Measurements from ENCODE around the gene FERMT1. TPM values are rescaled to one million over a fixed set of nuclear protein-coding genes. Genes with fewer than 3 reads are reported as not detected.

The FERMT1 gene
- total and polyA plus RNA-seq, 2 donors (not counting 3 experiments of a cell fraction or from before 2014, with no cell fraction given) = 0.11 to 1.5 TPM

- no peak overlapping the region for H3K4me3 ChIP-seq (replicated peaks in 1 of 3; ENCODE audit: insufficient read depth in 1 of 3, low read depth in 1 of 3, low read length in 3 of 3)
- intact Hi-C loops (cut with micrococcal nuclease) = no loop called here
- BruUV-seq (replicated peaks) = no TSS peak
- no peaks in the 10 kb centered on the region for H4K20me1 ChIP-seq (replicated peaks; ENCODE audit: control insufficient read depth, extremely low read depth, insufficient read depth, low read length)
- H3K79me2 ChIP-seq (ENCODE audit: control insufficient read depth, insufficient read depth, low read length) = no peaks in the 10 kb centered on the region
- no peaks in the 10 kb centered on the region for H3K9me1 ChIP-seq (replicated peaks; ENCODE audit: control insufficient read depth, extremely low read depth, insufficient read depth, low read length)
- no peaks in the 10 kb centered on the region for H3K36me3 ChIP-seq (ENCODE audit: control insufficient read depth in 2 of 2, extremely low read depth in 1 of 2, insufficient read depth in 2 of 2, low read length in 2 of 2)
- dilution Hi-C loops (cut with MboI; ENCODE audit: extremely low pct_ligation_motif_present, low sequenced_read_pairs) = no loop called here
- TF ChIP-seq EZH2 (IDR thresholded peaks at IDR 0.05; ENCODE audit: borderline replicate concordance, low read depth, low read length, severe bottlenecking) (no peak), GATA2 (IDR thresholded peaks at IDR 0.05; ENCODE audit: insufficient read depth, insufficient read length, low read depth, low read length) (no peak), POLR2A (IDR thresholded peaks at IDR 0.05; ENCODE audit: low read depth, low read length) (no peak), MYC (IDR thresholded peaks at IDR 0.05; ENCODE audit: low read depth, low read length) (no peak), FOS (IDR thresholded peaks at IDR 0.05; ENCODE audit: borderline replicate concordance, insufficient read depth, low read length) (no peak)
- no peak overlapping the region for H3K9ac ChIP-seq (replicated peaks; ENCODE audit: extremely low read depth, insufficient read depth, low read length)
- H3K27me3 ChIP-seq (ENCODE audit: control insufficient read depth in 2 of 2, insufficient read depth in 2 of 2, low read length in 2 of 2) = peaks cover 0 to 2% of the 10 kb centered on the region in 2 experiments
- H3K4me2 ChIP-seq (ENCODE audit: insufficient read depth, low read length) = no peak overlapping the region
- DNase-seq (ENCODE audit: low read depth, low spot score) = no peak
- no peaks in the 10 kb centered on the region for H3K4me1 ChIP-seq (ENCODE audit: control insufficient read depth, extremely low read depth, insufficient read depth, low read length)
- H3K9me3 ChIP-seq (replicated peaks; ENCODE audit: control insufficient read depth, insufficient read depth, low read length) = no peaks in the 10 kb centered on the region
- no peak overlapping the region for H3K27ac ChIP-seq (ENCODE audit: insufficient read depth, low read depth, low read length)
- CTCF ChIA-PET = no interaction called here
- no peak overlapping the region for H2AFZ ChIP-seq (ENCODE audit: low read depth, low read length)
- FAIRE-seq = no peak
- POLR2A ChIA-PET = no interaction called here
Observed at GRCh38 chr20:6164421-6165341, 41.9 kb upstream of the FERMT1 start.

DNA sequence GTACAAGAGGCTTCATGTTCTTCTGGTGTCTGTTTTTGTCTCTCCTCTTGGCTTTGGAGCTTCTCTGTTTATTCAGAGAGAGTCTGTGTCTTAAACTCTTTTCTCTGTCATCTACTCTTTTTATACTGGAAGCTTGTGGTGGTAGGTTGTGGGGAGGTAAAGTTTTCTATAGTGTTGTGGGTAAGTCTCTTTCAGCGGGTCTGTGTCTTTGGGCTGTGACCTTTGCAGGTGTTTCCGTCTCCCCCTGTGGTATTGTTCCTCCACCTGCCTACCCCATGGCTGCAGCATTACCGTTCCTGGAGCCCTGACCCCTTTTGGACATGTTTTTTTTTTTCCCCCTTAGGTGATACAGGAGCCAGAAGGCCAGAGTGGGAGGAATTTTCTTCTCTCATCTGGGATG, 37.9 kb upstream of the FERMT1 start:
- BruUV-seq (replicated peaks) = no TSS peak
- dilution Hi-C loops (cut with MboI; ENCODE audit: extremely low pct_ligation_motif_present, low sequenced_read_pairs) = no loop called here
- DNase-seq (ENCODE audit: low read depth, low spot score) = no peak
- ChIA-PET CTCF (no interaction called here), POLR2A (no interaction called here)
- no peak overlapping the region for H3K4me2 ChIP-seq (ENCODE audit: insufficient read depth, low read length)
- FAIRE-seq = no peak
- intact Hi-C loops (cut with micrococcal nuclease) = no loop called here
- no peak overlapping the region for H3K27ac ChIP-seq (ENCODE audit: insufficient read depth, low read depth, low read length)
- no peak overlapping the region for H3K4me3 ChIP-seq (replicated peaks in 1 of 3; ENCODE audit: insufficient read depth in 1 of 3, low read depth in 1 of 3, low read length in 3 of 3)
- H3K36me3 ChIP-seq (ENCODE audit: control insufficient read depth in 2 of 2, extremely low read depth in 1 of 2, insufficient read depth in 2 of 2, low read length in 2 of 2) = no peaks in the 10 kb centered on the region
- H3K9ac ChIP-seq (replicated peaks; ENCODE audit: extremely low read depth, insufficient read depth, low read length) = no peak overlapping the region
- no peaks in the 10 kb centered on the region for H3K4me1 ChIP-seq (ENCODE audit: control insufficient read depth, extremely low read depth, insufficient read depth, low read length)
- H3K9me1 ChIP-seq (replicated peaks; ENCODE audit: control insufficient read depth, extremely low read depth, insufficient read depth, low read length) = no peaks in the 10 kb centered on the region
- H3K9me3 ChIP-seq (replicated peaks; ENCODE audit: control insufficient read depth, insufficient read depth, low read length) = no peaks in the 10 kb centered on the region
- no peak overlapping the region for H2AFZ ChIP-seq (ENCODE audit: low read depth, low read length)
- H4K20me1 ChIP-seq (replicated peaks; ENCODE audit: control insufficient read depth, extremely low read depth, insufficient read depth, low read length) = no peaks in the 10 kb centered on the region
- TF ChIP-seq FOS (IDR thresholded peaks at IDR 0.05; ENCODE audit: borderline replicate concordance, insufficient read depth, low read length) = no peak
- no peak for TF ChIP-seq POLR2A (IDR thresholded peaks at IDR 0.05; ENCODE audit: low read depth, low read length)
- TF ChIP-seq, protein P1, sequence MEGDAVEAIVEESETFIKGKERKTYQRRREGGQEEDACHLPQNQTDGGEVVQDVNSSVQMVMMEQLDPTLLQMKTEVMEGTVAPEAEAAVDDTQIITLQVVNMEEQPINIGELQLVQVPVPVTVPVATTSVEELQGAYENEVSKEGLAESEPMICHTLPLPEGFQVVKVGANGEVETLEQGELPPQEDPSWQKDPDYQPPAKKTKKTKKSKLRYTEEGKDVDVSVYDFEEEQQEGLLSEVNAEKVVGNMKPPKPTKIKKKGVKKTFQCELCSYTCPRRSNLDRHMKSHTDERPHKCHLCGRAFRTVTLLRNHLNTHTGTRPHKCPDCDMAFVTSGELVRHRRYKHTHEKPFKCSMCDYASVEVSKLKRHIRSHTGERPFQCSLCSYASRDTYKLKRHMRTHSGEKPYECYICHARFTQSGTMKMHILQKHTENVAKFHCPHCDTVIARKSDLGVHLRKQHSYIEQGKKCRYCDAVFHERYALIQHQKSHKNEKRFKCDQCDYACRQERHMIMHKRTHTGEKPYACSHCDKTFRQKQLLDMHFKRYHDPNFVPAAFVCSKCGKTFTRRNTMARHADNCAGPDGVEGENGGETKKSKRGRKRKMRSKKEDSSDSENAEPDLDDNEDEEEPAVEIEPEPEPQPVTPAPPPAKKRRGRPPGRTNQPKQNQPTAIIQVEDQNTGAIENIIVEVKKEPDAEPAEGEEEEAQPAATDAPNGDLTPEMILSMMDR (IDR thresholded peaks at IDR 0.05; ENCODE audit: extremely low read depth in 1 of 2, insufficient read depth in 1 of 2, low read depth in 1 of 2, low read length in 2 of 2) = no peak
- TF ChIP-seq POLR2AphosphoS5 (IDR thresholded peaks at IDR 0.05; ENCODE audit: insufficient read depth, low read depth, low read length) = no peak
- no peak for TF ChIP-seq EZH2 (IDR thresholded peaks at IDR 0.05; ENCODE audit: borderline replicate concordance, low read depth, low read length, severe bottlenecking)
- no peak for TF ChIP-seq GATA2 (IDR thresholded peaks at IDR 0.05; ENCODE audit: insufficient read depth, insufficient read length, low read depth, low read length)
- no peak for TF ChIP-seq MYC (IDR thresholded peaks at IDR 0.05; ENCODE audit: low read depth, low read length)
- TF ChIP-seq, protein P2, sequence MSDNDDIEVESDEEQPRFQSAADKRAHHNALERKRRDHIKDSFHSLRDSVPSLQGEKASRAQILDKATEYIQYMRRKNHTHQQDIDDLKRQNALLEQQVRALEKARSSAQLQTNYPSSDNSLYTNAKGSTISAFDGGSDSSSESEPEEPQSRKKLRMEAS (IDR thresholded peaks at IDR 0.05; ENCODE audit: insufficient read depth, insufficient read length) = no peak
- TF ChIP-seq JUN (IDR thresholded peaks at IDR 0.05; ENCODE audit: borderline replicate concordance, insufficient read depth, insufficient read length, low read depth) = no peak
- no peaks in the 10 kb centered on the region for H3K79me2 ChIP-seq (ENCODE audit: control insufficient read depth, insufficient read depth, low read length)
- H3K27me3 ChIP-seq (ENCODE audit: control insufficient read depth in 2 of 2, insufficient read depth in 2 of 2, low read length in 2 of 2) = peaks cover 0 to 2% of the 10 kb centered on the region in 2 experiments

All from endothelial cell of umbilical vein (primary cell).